ENCODE data around the gene INSR. TPM values are rescaled to one million over a fixed set of nuclear protein-coding genes. Genes with fewer than 3 reads are reported as not detected.

INSR gene
- total and polyA plus RNA-seq, 2 experiments from 2014 or later, result 19.2 to 52.1 TPM

GRCh38 chr19:7106711-7107657, 187.2 kb downstream of the INSR start:
- DNase-seq (ENCODE audit: low spot score) (no peak), ATAC-seq (no peak)
- no peaks in the 10 kb centered on the region for H3K79me2 ChIP-seq (replicated peaks; ENCODE audit: insufficient read depth)
- H4K20me1 ChIP-seq (replicated peaks; ENCODE audit: insufficient read depth), result no peaks in the 10 kb centered on the region
- no peak overlapping the region for H2AFZ ChIP-seq
- H3F3A ChIP-seq (replicated peaks; ENCODE audit: low read depth), result no peaks in the 10 kb centered on the region
- H3K9me2 ChIP-seq (ENCODE audit: insufficient read depth), result peaks cover 6% of the 10 kb centered on the region
- no peak overlapping the region for H3K27ac Mint-ChIP-seq
- H3K4me1 ChIP-seq (ENCODE audit: insufficient read depth), result 0 out of 2 replicates have a peak, but pooled peaks cover 1% of the 10 kb centered on the region
- H3K4me3 ChIP-seq, result no peak overlapping the region
- no peak overlapping the region for H3K4me2 ChIP-seq
- peaks cover 9% of the 10 kb centered on the region for H3K9me3 Mint-ChIP-seq
- H3K4me1 Mint-ChIP-seq, result peaks cover 4% of the 10 kb centered on the region; the same call in 1 of the 3 replicates
- H3K36me3 Mint-ChIP-seq (ENCODE audit: low read depth), result no peaks in the 10 kb centered on the region
- H3K36me3 ChIP-seq (ENCODE audit: insufficient read depth), result no peaks in the 10 kb centered on the region
- H3K27ac ChIP-seq (ENCODE audit: low read depth), result no peak overlapping the region
- TF ChIP-seq NANOG (IDR thresholded peaks at IDR 0.05; ENCODE audit: borderline replicate concordance), result no peak
- no peak for TF ChIP-seq ZNF331 (CRISPR knock-in tag; IDR thresholded peaks at IDR 0.05; ENCODE audit: low read depth)
- no peak for TF ChIP-seq REST (IDR thresholded peaks at IDR 0.05; ENCODE audit: unreplicated experiment)
- no peak for TF ChIP-seq EZH2 (IDR thresholded peaks at IDR 0.05; ENCODE audit: low read depth, unreplicated experiment)
- no peak for TF ChIP-seq ZNF462 (CRISPR knock-in tag; IDR thresholded peaks at IDR 0.05)
- TF ChIP-seq CREB1 (CRISPR knock-in tag; IDR thresholded peaks at IDR 0.05; ENCODE audit: low read depth), result no peak
- TF ChIP-seq CTCF (conservative IDR thresholded peaks at IDR 0.05; ENCODE audit: low read depth in 2 of 2), result no peak
- no peak for TF ChIP-seq JUNB (IDR thresholded peaks at IDR 0.05; ENCODE audit: unreplicated experiment)
- no peak for TF ChIP-seq POLR2AphosphoS5 (IDR thresholded peaks at IDR 0.05; ENCODE audit: low read depth)
- TF ChIP-seq EZH2phosphoT487 (IDR thresholded peaks at IDR 0.05; ENCODE audit: unreplicated experiment), result no peak
- TF ChIP-seq ZNF114 (CRISPR knock-in tag; IDR thresholded peaks at IDR 0.05), result no peak
- H3K27me3 ChIP-seq (ENCODE audit: insufficient read depth), result no peaks in the 10 kb centered on the region
- H3K4me3 Mint-ChIP-seq, result no peak overlapping the region
- peaks cover 2% of the 10 kb centered on the region for H3K27me3 Mint-ChIP-seq (ENCODE audit: insufficient read depth, low read depth, poor library complexity)
